Measurements from ENCODE around the gene GUK1. TPM values are rescaled to one million over a fixed set of nuclear protein-coding genes. Genes with fewer than 3 reads are reported as not detected.

GUK1 gene
- total and polyA plus RNA-seq, 2 donors (not counting 1 experiment from before 2014, with no cell fraction given): 125 to 356 TPM

DNA sequence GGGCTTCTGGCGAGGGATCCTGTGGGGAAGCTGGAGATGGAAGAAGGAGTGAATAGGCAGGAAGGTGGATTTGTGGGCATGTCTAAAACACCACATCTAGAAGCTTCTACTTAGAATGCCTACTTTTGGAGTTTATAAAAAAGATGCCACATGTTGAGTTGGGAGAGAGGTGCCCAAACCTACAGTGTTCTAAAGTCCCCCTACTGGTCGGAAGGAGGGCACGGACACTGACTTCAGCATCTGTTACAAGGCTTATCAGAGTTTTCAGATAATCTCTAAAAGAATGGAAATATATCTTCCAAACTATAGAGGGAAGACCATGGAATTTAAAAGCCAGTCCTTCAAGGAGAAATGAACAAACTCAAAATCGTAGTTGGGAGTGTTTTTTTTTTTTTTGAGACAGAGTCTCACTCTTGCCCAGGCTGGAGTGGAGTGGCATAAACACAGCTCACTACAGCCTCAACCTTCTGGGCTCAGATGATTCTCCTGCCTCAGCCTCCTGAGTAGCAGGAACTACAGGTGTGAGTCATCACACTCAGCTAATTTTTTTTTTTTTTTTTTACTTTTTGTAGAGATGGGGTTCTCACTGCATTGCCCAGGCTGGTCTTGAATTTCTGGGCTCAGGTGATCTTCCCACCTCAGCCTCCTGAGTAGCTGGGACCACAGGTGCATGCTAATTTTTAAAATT is 40.3 kb downstream of the GUK1 start:
- DNase-seq (peak; percentile 42), ATAC-seq (ENCODE audit: low read depth) (no peak)
- Histone ChIP-seq H3K4me1 (ENCODE audit: control insufficient read depth in 2 of 2, insufficient read depth in 2 of 2, low read length in 2 of 2) (no peaks in the 10 kb centered on the region), H2AFZ (ENCODE audit: insufficient read depth, low read depth, low read length, poor library complexity, severe bottlenecking) (no peak overlapping the region), H3K9me3 (ENCODE audit: control extremely low read depth in 1 of 3, control insufficient read depth in 2 of 3, insufficient read depth in 1 of 3, low read length in 2 of 3) (no peaks in the 10 kb centered on the region), H3K4me3 (ENCODE audit: control extremely low read depth in 1 of 5, extremely low read depth in 1 of 5, insufficient read depth in 1 of 5, low read depth in 2 of 5, low read length in 4 of 5) (no peak overlapping the region), H4K20me1 (ENCODE audit: control insufficient read depth, insufficient read depth, low read length, poor library complexity, severe bottlenecking) (peaks cover 4% of the 10 kb centered on the region), H3K36me3 (replicated peaks in 1 of 2; ENCODE audit: control extremely low read depth in 1 of 2, control insufficient read depth in 1 of 2, extremely low read depth in 1 of 2, insufficient read depth in 2 of 2, low read length in 1 of 2) (peaks cover 0 to 3% of the 10 kb centered on the region in 2 experiments), H3K4me2 (replicated peaks; ENCODE audit: low read depth, low read length, poor library complexity, severe bottlenecking) (no peak overlapping the region), H3K27ac (ENCODE audit: low read length in 2 of 2) (no peak overlapping the region), H3K9ac (ENCODE audit: low read length) (no peak overlapping the region), H3K27me3 (replicated peaks in 1 of 4; ENCODE audit: control extremely low read depth in 1 of 4, control insufficient read depth in 3 of 4, insufficient read depth in 4 of 4, low read length in 3 of 4) (no peaks in the 10 kb centered on the region), H3K79me2 (ENCODE audit: control insufficient read depth, insufficient read depth, low read length) (peaks cover 9% of the 10 kb centered on the region)
- Mint-ChIP-seq H3K4me1 (peaks cover 4% of the 10 kb centered on the region), H3K27ac (no peak overlapping the region), H3K27me3 (no peaks in the 10 kb centered on the region), H3K4me3 (no peak overlapping the region), H3K9me3 (ENCODE audit: insufficient read depth) (no peaks in the 10 kb centered on the region)
- TF ChIP-seq CTCF (IDR thresholded peaks at IDR 0.05) (peak; percentile 49), EZH2 (IDR thresholded peaks at IDR 0.05; ENCODE audit: borderline replicate concordance, insufficient read depth, low read depth, low read length, poor library complexity, severe bottlenecking) (no peak)
- ChIA-PET CTCF (interaction anchor here (0.7 to 1.4 kb wide), 3 partner anchors 13 to 85 kb away, joined by 3 to 5 read pairs (median 3); no protein-coding TSS in a partner anchor), POLR2A (no interaction called here)
- intact Hi-C loops (cut with micrococcal nuclease): no loop called here
- whole genome bisulfite sequencing (ENCODE audit: insufficient coverage): no CpG with 5 or more reads among the region's 4 CpGs

GRCh38 chr1:228180959-228181644 is 41.0 kb downstream of the GUK1 start:
- H3K4me1 Mint-ChIP-seq: peaks cover 4% of the 10 kb centered on the region
- no peaks in the 10 kb centered on the region for H3K4me1 ChIP-seq (ENCODE audit: control insufficient read depth in 2 of 2, insufficient read depth in 2 of 2, low read length in 2 of 2)
- WGBS (ENCODE audit: insufficient coverage): 97% methylated on average over 6 of the region's 7 CpGs
- H3K4me2 ChIP-seq (replicated peaks; ENCODE audit: low read depth, low read length, poor library complexity, severe bottlenecking): no peak overlapping the region
- no peaks in the 10 kb centered on the region for H3K27me3 Mint-ChIP-seq
- H3K4me3 ChIP-seq (ENCODE audit: control extremely low read depth in 1 of 5, extremely low read depth in 1 of 5, insufficient read depth in 1 of 5, low read depth in 2 of 5, low read length in 4 of 5): no peak overlapping the region
- no peak overlapping the region for H2AFZ ChIP-seq (ENCODE audit: insufficient read depth, low read depth, low read length, poor library complexity, severe bottlenecking)
- H4K20me1 ChIP-seq (ENCODE audit: control insufficient read depth, insufficient read depth, low read length, poor library complexity, severe bottlenecking): no peaks in the 10 kb centered on the region
- ChIA-PET CTCF (interaction anchor here (0.7 to 1.3 kb wide), 2 partner anchors 12 to 86 kb away, joined by 3 read pairs; no protein-coding TSS in a partner anchor), POLR2A (no interaction called here)
- H3K79me2 ChIP-seq (ENCODE audit: control insufficient read depth, insufficient read depth, low read length): peaks cover 3% of the 10 kb centered on the region
- no peaks in the 10 kb centered on the region for H3K9me3 ChIP-seq (ENCODE audit: control extremely low read depth in 1 of 3, control insufficient read depth in 2 of 3, insufficient read depth in 1 of 3, low read length in 2 of 3)
- intact Hi-C loops (cut with micrococcal nuclease): no loop called here
- H3K36me3 ChIP-seq (replicated peaks in 1 of 2; ENCODE audit: control extremely low read depth in 1 of 2, control insufficient read depth in 1 of 2, extremely low read depth in 1 of 2, insufficient read depth in 2 of 2, low read length in 1 of 2): no peaks in the 10 kb centered on the region
- H3K27ac ChIP-seq (ENCODE audit: low read length in 2 of 2): no peak overlapping the region
- H3K9me3 Mint-ChIP-seq (ENCODE audit: insufficient read depth): no peaks in the 10 kb centered on the region
- DNase-seq: no peak
- TF ChIP-seq CTCF (IDR thresholded peaks at IDR 0.05) (no peak), EZH2 (IDR thresholded peaks at IDR 0.05; ENCODE audit: borderline replicate concordance, insufficient read depth, low read depth, low read length, poor library complexity, severe bottlenecking) (no peak)
- no peak overlapping the region for H3K9ac ChIP-seq (ENCODE audit: low read length)
- ATAC-seq (ENCODE audit: low read depth): no peak
- H3K27ac Mint-ChIP-seq: no peak overlapping the region
- no peak overlapping the region for H3K4me3 Mint-ChIP-seq
- no peaks in the 10 kb centered on the region for H3K27me3 ChIP-seq (replicated peaks in 1 of 4; ENCODE audit: control extremely low read depth in 1 of 4, control insufficient read depth in 3 of 4, insufficient read depth in 4 of 4, low read length in 3 of 4)

All from B cell (primary cell).